HG03575 (cell line): ENCODE data around the gene SLC16A1.
"Not testable (repeated sequence)": the region's sequence is repeated elsewhere in the genome, so short reads cannot be mapped to it uniquely, and the experiment has no call there.

ENCODE experiments used
- ATAC-seq: cut with Tn5 transposase; IDR thresholded peaks from one replicate; pipeline ENCODE4 v1.9.1; 2021; ENCODE audit not compliant: unreplicated experiment, insufficient number of reproducible peaks, low FRiP score; ENCODE audit errors: extremely low read depth

Gene SLC16A1

GRCh38 chr1:112955773-112956543 lies at the start of gene SLC16A1:
SLC16A1 (minus strand) TSS chr1:112956196; CDS start chr1:112929308, 26,888 bp downstream.
- ATAC-seq = peak; percentile 33

- ATAC-seq = no peak
Measured at GRCh38 chr1:113003751-113004690, 48.0 kb upstream of the SLC16A1 start.

GRCh38 chr1:113002297-113002696 lies 46.3 kb upstream of the SLC16A1 start:
- no peak for ATAC-seq

GRCh38 chr1:112998592-112999235 lies 42.7 kb upstream of the SLC16A1 start:
- no peak for ATAC-seq

GRCh38 chr1:112997781-112998180 lies 41.8 kb upstream of the SLC16A1 start:
- ATAC-seq = no peak

- no peak for ATAC-seq
Measured at GRCh38 chr1:112995890-112996289, 39.9 kb upstream of the SLC16A1 start.

GRCh38 chr1:112995021-112995420 lies 39.0 kb upstream of the SLC16A1 start:
- ATAC-seq = not testable (repeated sequence)

GRCh38 chr1:112992780-112993179 lies 36.8 kb upstream of the SLC16A1 start:
- ATAC-seq = no peak

- no peak for ATAC-seq
Measured at GRCh38 chr1:112991402-112992120, 35.6 kb upstream of the SLC16A1 start.

- no peak for ATAC-seq
Measured at GRCh38 chr1:112990271-112990670, 34.3 kb upstream of the SLC16A1 start.

- no peak for ATAC-seq
Measured at GRCh38 chr1:112988367-112988766, 32.4 kb upstream of the SLC16A1 start.

GRCh38 chr1:112985123-112985522 lies 29.1 kb upstream of the SLC16A1 start:
- no peak for ATAC-seq

- no peak for ATAC-seq
Measured at GRCh38 chr1:112983537-112984131, 27.6 kb upstream of the SLC16A1 start.

- no peak for ATAC-seq
Measured at GRCh38 chr1:112982853-112983536, 27.0 kb upstream of the SLC16A1 start.

- ATAC-seq = no peak
Measured at GRCh38 chr1:112982328-112982727, 26.3 kb upstream of the SLC16A1 start.

- not testable (repeated sequence) for ATAC-seq
Measured at GRCh38 chr1:112981834-112982233, 25.8 kb upstream of the SLC16A1 start.

GRCh38 chr1:112981426-112981825 lies 25.4 kb upstream of the SLC16A1 start:
- ATAC-seq = no peak

- no peak for ATAC-seq
Measured at GRCh38 chr1:112975336-112975735, 19.3 kb upstream of the SLC16A1 start.
